Skeletal muscle cell (primary cell): ENCODE data around the gene CCR5AS.
"Not testable (repeated sequence)": the region's sequence is repeated elsewhere in the genome, so short reads cannot be mapped to it uniquely, and the experiment has no call there.

ENCODE experiments used
- DNase-seq: peaks from one replicate; pipeline ENCODE4 v3.0.0-alpha.2; 2010; ENCODE audit warnings: low read depth
- H3K4me3 ChIP-seq: 2 replicates; pipeline ENCODE4 v1.5.1; 2011; ENCODE audit warnings: low read depth, mild to moderate bottlenecking, control low read depth, low read length, moderate library complexity

The CCR5AS gene

GRCh38 chr3:46408853-46409252 is 2.0 kb upstream of the CCR5AS start:
- H3K4me3 ChIP-seq, result no peak overlapping the region
- DNase-seq, result no peak

- H3K4me3 ChIP-seq, result no peak overlapping the region
- DNase-seq, result no peak
Measured at GRCh38 chr3:46407970-46408369, 1.1 kb upstream of the CCR5AS start.

GRCh38 chr3:46406443-46406787 is 451 bp downstream of the CCR5AS start:
- no peak for DNase-seq
- H3K4me3 ChIP-seq, result no peak overlapping the region

GRCh38 chr3:46405301-46406019 is 1.4 kb downstream of the CCR5AS start:
- H3K4me3 ChIP-seq, result no peak overlapping the region
- no peak for DNase-seq

- not testable (repeated sequence) for H3K4me3 ChIP-seq, DNase-seq
Measured at GRCh38 chr3:46402902-46403301, 4.0 kb downstream of the CCR5AS start.

GRCh38 chr3:46401579-46401978 is 5.3 kb downstream of the CCR5AS start:
- DNase-seq, result no peak
- H3K4me3 ChIP-seq, result no peak overlapping the region

GRCh38 chr3:46400846-46401245 is 6.0 kb downstream of the CCR5AS start:
- DNase-seq, result no peak
- no peak overlapping the region for H3K4me3 ChIP-seq

GRCh38 chr3:46400000-46400734 is 6.7 kb downstream of the CCR5AS start:
- DNase-seq, result peak; percentile 31
- no peak overlapping the region for H3K4me3 ChIP-seq

- no peak for DNase-seq
- no peak overlapping the region for H3K4me3 ChIP-seq
Measured at GRCh38 chr3:46399557-46399956, 7.3 kb downstream of the CCR5AS start.

GRCh38 chr3:46399098-46399497 is 7.8 kb downstream of the CCR5AS start:
- H3K4me3 ChIP-seq, result no peak overlapping the region
- no peak for DNase-seq

GRCh38 chr3:46398186-46398955 is 8.5 kb downstream of the CCR5AS start:
- no peak overlapping the region for H3K4me3 ChIP-seq
- no peak for DNase-seq

GRCh38 chr3:46397111-46397510 is 9.8 kb downstream of the CCR5AS start:
- no peak for DNase-seq
- H3K4me3 ChIP-seq, result no peak overlapping the region

- no peak overlapping the region for H3K4me3 ChIP-seq
- no peak for DNase-seq
Measured at GRCh38 chr3:46395766-46396530, 10.9 kb downstream of the CCR5AS start.

GRCh38 chr3:46395210-46395661 is 11.6 kb downstream of the CCR5AS start:
- H3K4me3 ChIP-seq, result no peak overlapping the region
- DNase-seq, result no peak

- H3K4me3 ChIP-seq, result no peak overlapping the region
- DNase-seq, result no peak
Measured at GRCh38 chr3:46393554-46394434, 13.1 kb downstream of the CCR5AS start.

- DNase-seq, result no peak
- H3K4me3 ChIP-seq, result no peak overlapping the region
Measured at GRCh38 chr3:46393011-46393410, 13.9 kb downstream of the CCR5AS start.

GRCh38 chr3:46391526-46391925 is 15.3 kb downstream of the CCR5AS start:
- DNase-seq, H3K4me3 ChIP-seq: not testable (repeated sequence)

- DNase-seq, result no peak
- no peak overlapping the region for H3K4me3 ChIP-seq
Measured at GRCh38 chr3:46389306-46389705, 17.6 kb downstream of the CCR5AS start.

GRCh38 chr3:46388847-46389246 is 18.0 kb downstream of the CCR5AS start:
- DNase-seq, H3K4me3 ChIP-seq: not testable (repeated sequence)
